GM23338 (cell line): ENCODE measurements around the gene TRAF1. TPM values are rescaled to one million over a fixed set of nuclear protein-coding genes. Genes with fewer than 3 reads are reported as not detected.

Source experiments
- ATAC-seq: fragments of 200-7000 bp; cut with Tn5 transposase; 3 replicates; pipeline ENCODE4 v1.9.1; 2020
- DNase-seq: peaks from one replicate; pipeline ENCODE4 v3.0.0-alpha.2; 2015; ENCODE audit warnings: low spot score
- H2AFZ ChIP-seq: fragments of 200-600 bp; sonication (generic); 2 replicates; pipeline ENCODE4 v1.8.0; 2016; ENCODE audit warnings: antibody characterized with exemption, mild to moderate bottlenecking, moderate library complexity
- H3F3A ChIP-seq: fragments of 200-600 bp; sonication (generic); replicated peaks from 2 replicates; pipeline ENCODE4 v1.8.0; 2017; ENCODE audit warnings: antibody characterized with exemption, mixed run types, low read depth
- H3K27ac ChIP-seq: fragments of 200-600 bp; sonication (generic); 2 replicates; pipeline ENCODE4 v1.6.1; 2016; ENCODE audit warnings: low read depth
- H3K27me3 ChIP-seq: fragments of 200-600 bp; sonication (generic); 2 replicates; pipeline ENCODE4 v1.8.0; 2016; ENCODE audit warnings: mild to moderate bottlenecking, mixed run types, moderate library complexity; ENCODE audit not compliant: insufficient read depth
- H3K36me3 ChIP-seq: fragments of 200-600 bp; sonication (generic); 2 replicates; pipeline ENCODE4 v1.8.0; 2016; ENCODE audit warnings: mild to moderate bottlenecking; ENCODE audit not compliant: insufficient read depth
- H3K4me1 ChIP-seq: fragments of 200-600 bp; sonication (generic); 2 replicates; pipeline ENCODE4 v1.8.0; 2016; ENCODE audit warnings: mild to moderate bottlenecking, moderate library complexity; ENCODE audit not compliant: insufficient read depth
- H3K4me2 ChIP-seq: fragments of 200-600 bp; sonication (generic); 2 replicates; pipeline ENCODE4 v1.7.1; 2017; ENCODE audit warnings: mixed run types
- H3K4me3 ChIP-seq: fragments of 200-600 bp; sonication (generic); 2 replicates; pipeline ENCODE4 v1.6.1; 2016; ENCODE audit warnings: mixed run types
- H3K79me2 ChIP-seq: fragments of 200-600 bp; sonication (generic); replicated peaks from 2 replicates; pipeline ENCODE4 v1.8.0; 2017; ENCODE audit warnings: mild to moderate bottlenecking; ENCODE audit not compliant: insufficient read depth
- H3K9me2 ChIP-seq: fragments of 200-600 bp; sonication (generic); 2 replicates; pipeline ENCODE4 v1.8.0; 2017; ENCODE audit not compliant: insufficient read depth
- H4K20me1 ChIP-seq: fragments of 200-600 bp; sonication (generic); replicated peaks from 2 replicates; pipeline ENCODE4 v1.8.0; 2017; ENCODE audit warnings: mild to moderate bottlenecking; ENCODE audit not compliant: insufficient read depth
- H3K27ac Mint-ChIP-seq: 2 replicates; pipeline ENCODE4 v1.8.0; 2020; ENCODE audit warnings: inconsistent platforms, mild to moderate bottlenecking, moderate library complexity, mixed read lengths
- H3K27me3 Mint-ChIP-seq: 3 replicates; pipeline ENCODE4 v1.8.0; 2022; ENCODE audit warnings: low read depth, mild to moderate bottlenecking, moderate library complexity, mixed read lengths, inconsistent platforms; ENCODE audit not compliant: insufficient read depth, poor library complexity
- H3K36me3 Mint-ChIP-seq: 3 replicates; pipeline ENCODE4 v1.8.0; 2021; ENCODE audit warnings: low read depth, mild to moderate bottlenecking, inconsistent platforms, moderate library complexity, mixed read lengths
- H3K4me1 Mint-ChIP-seq: 3 replicates; pipeline ENCODE4 v1.8.0; 2020; ENCODE audit warnings: mild to moderate bottlenecking, inconsistent platforms, mixed read lengths
- H3K4me3 Mint-ChIP-seq: 3 replicates; pipeline ENCODE4 v1.8.0; 2021; ENCODE audit warnings: moderate library complexity, mild to moderate bottlenecking, inconsistent platforms, mixed read lengths
- H3K9me3 Mint-ChIP-seq: 3 replicates; pipeline ENCODE4 v1.8.0; 2020; ENCODE audit warnings: moderate library complexity, mild to moderate bottlenecking, inconsistent platforms, mixed read lengths
- CREB1 ChIP-seq: fragments of 250-450 bp; sonication (Bioruptor Pico); IDR thresholded peaks from 2 replicates; pipeline ENCODE4 v1.5.0; 2020; ENCODE audit warnings: low read depth, mild to moderate bottlenecking, moderate library complexity
- EZH2 ChIP-seq: fragments of 200-600 bp; sonication (generic); IDR thresholded peaks from one replicate; pipeline ENCODE4 v1.8.0; 2017; ENCODE audit warnings: antibody characterized with exemption, mild to moderate bottlenecking, low read depth; ENCODE audit not compliant: unreplicated experiment
- EZH2phosphoT487 ChIP-seq: fragments of 200-600 bp; sonication (generic); IDR thresholded peaks from one replicate; pipeline ENCODE4 v1.8.1; 2018; ENCODE audit warnings: antibody characterized with exemption; ENCODE audit not compliant: unreplicated experiment
- JUNB ChIP-seq: IDR thresholded peaks from one replicate; pipeline ENCODE4 v1.6.1; 2016; ENCODE audit warnings: antibody characterized with exemption; ENCODE audit not compliant: unreplicated experiment
- NANOG ChIP-seq: IDR thresholded peaks from 2 replicates; pipeline ENCODE4 v1.6.1; 2016; ENCODE audit warnings: antibody characterized with exemption, borderline replicate concordance
- POLR2AphosphoS5 ChIP-seq: IDR thresholded peaks from 2 replicates; pipeline ENCODE4 v1.6.1; 2016; ENCODE audit warnings: antibody characterized with exemption, low read depth
- STAT1 ChIP-seq: IDR thresholded peaks from one replicate; pipeline ENCODE4 v1.6.1; 2016; ENCODE audit warnings: antibody characterized with exemption; ENCODE audit not compliant: unreplicated experiment
- ZNF114 ChIP-seq: fragments of 250-450 bp; sonication (Bioruptor Pico); IDR thresholded peaks from 2 replicates; pipeline ENCODE4 v1.5.0; 2020; ENCODE audit warnings: mild to moderate bottlenecking, moderate library complexity
- polyA plus RNA-seq: library from polyadenylated mRNA; unstranded; fragments of >200 nt; fragmentation: Nextera tagmentation; extraction: Ambion mirVana; gene quantifications from 2 replicates; pipeline ENCODE4 v1.2.1, GENCODE V29; 2016
- total RNA-seq: library from RNA; depleted of rRNA; stranded (reverse); fragments of >200 nt; shearing (Covaris generic); gene quantifications from 2 replicates; pipeline ENCODE4 v1.2.3, GENCODE V29; 2014
- TF ChIP-seq, protein P1 (sequence below): IDR thresholded peaks from one replicate; pipeline ENCODE4 v1.6.1; 2018; ENCODE audit warnings: antibody characterized with exemption; ENCODE audit not compliant: unreplicated experiment
- TF ChIP-seq, protein P2 (sequence below), 2 experiments: fragments of 200-600 bp in 1 of 2; sonication (generic) in 1 of 2; conservative IDR thresholded peaks; 2 replicates each; pipeline versions ENCODE4 v1.5.1 to v1.6.1; 2016 to 2017; ENCODE audit warnings: antibody characterized with exemption in 2 of 2, low read depth in 2 of 2, mild to moderate bottlenecking in 2 of 2, moderate library complexity in 1 of 2
- TF ChIP-seq, protein P3 (sequence below): IDR thresholded peaks from 2 replicates; pipeline ENCODE4 v1.6.1; 2016; ENCODE audit warnings: antibody characterized with exemption

The TRAF1 gene
- total and polyA plus RNA-seq, 2 experiments from 2014 or later = 0.39 to 1.4 TPM

DNA sequence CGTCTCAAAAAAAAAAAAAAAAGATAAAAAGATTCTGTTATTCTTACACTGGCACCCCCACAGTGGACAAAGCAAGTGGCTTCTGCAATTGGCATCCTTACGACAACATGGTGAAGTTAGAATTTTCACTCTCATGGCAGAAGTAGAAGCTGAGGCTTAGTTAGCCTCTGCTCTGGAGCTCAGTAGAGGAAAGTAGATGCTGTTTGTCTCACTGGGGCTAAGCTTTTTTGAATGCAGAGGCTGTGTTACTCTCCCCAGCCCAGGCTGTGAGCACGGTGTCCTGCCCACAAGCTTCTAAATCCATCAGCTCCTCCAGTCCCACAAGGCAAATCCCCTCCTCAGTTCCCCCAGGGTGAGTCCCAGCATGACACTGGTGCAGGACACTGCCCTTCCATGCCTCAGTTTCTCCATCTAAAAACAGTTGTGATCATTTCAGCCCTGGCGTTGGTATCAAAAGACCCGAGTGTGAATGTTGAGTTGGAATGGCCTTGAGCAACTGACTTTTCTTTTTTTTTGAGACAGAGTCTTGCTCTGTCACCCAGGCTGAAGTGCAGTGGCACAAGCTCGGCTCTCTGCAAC lies 27.0 kb downstream of the TRAF1 start (continued):
- TF ChIP-seq ZNF114 (CRISPR knock-in tag) (no peak), JUNB (no peak), EZH2 (no peak), EZH2phosphoT487 (no peak), NANOG (no peak), STAT1 (no peak), CREB1 (CRISPR knock-in tag) (no peak), POLR2AphosphoS5 (no peak)
- TF ChIP-seq, protein P1, sequence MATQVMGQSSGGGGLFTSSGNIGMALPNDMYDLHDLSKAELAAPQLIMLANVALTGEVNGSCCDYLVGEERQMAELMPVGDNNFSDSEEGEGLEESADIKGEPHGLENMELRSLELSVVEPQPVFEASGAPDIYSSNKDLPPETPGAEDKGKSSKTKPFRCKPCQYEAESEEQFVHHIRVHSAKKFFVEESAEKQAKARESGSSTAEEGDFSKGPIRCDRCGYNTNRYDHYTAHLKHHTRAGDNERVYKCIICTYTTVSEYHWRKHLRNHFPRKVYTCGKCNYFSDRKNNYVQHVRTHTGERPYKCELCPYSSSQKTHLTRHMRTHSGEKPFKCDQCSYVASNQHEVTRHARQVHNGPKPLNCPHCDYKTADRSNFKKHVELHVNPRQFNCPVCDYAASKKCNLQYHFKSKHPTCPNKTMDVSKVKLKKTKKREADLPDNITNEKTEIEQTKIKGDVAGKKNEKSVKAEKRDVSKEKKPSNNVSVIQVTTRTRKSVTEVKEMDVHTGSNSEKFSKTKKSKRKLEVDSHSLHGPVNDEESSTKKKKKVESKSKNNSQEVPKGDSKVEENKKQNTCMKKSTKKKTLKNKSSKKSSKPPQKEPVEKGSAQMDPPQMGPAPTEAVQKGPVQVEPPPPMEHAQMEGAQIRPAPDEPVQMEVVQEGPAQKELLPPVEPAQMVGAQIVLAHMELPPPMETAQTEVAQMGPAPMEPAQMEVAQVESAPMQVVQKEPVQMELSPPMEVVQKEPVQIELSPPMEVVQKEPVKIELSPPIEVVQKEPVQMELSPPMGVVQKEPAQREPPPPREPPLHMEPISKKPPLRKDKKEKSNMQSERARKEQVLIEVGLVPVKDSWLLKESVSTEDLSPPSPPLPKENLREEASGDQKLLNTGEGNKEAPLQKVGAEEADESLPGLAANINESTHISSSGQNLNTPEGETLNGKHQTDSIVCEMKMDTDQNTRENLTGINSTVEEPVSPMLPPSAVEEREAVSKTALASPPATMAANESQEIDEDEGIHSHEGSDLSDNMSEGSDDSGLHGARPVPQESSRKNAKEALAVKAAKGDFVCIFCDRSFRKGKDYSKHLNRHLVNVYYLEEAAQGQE = no peak
- TF ChIP-seq, protein P2, sequence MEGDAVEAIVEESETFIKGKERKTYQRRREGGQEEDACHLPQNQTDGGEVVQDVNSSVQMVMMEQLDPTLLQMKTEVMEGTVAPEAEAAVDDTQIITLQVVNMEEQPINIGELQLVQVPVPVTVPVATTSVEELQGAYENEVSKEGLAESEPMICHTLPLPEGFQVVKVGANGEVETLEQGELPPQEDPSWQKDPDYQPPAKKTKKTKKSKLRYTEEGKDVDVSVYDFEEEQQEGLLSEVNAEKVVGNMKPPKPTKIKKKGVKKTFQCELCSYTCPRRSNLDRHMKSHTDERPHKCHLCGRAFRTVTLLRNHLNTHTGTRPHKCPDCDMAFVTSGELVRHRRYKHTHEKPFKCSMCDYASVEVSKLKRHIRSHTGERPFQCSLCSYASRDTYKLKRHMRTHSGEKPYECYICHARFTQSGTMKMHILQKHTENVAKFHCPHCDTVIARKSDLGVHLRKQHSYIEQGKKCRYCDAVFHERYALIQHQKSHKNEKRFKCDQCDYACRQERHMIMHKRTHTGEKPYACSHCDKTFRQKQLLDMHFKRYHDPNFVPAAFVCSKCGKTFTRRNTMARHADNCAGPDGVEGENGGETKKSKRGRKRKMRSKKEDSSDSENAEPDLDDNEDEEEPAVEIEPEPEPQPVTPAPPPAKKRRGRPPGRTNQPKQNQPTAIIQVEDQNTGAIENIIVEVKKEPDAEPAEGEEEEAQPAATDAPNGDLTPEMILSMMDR (conservative IDR thresholded peaks at IDR 0.05; ENCODE audit: low read depth in 2 of 2) = no peak
- TF ChIP-seq, protein P3, sequence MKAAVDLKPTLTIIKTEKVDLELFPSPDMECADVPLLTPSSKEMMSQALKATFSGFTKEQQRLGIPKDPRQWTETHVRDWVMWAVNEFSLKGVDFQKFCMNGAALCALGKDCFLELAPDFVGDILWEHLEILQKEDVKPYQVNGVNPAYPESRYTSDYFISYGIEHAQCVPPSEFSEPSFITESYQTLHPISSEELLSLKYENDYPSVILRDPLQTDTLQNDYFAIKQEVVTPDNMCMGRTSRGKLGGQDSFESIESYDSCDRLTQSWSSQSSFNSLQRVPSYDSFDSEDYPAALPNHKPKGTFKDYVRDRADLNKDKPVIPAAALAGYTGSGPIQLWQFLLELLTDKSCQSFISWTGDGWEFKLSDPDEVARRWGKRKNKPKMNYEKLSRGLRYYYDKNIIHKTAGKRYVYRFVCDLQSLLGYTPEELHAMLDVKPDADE = no peak

DNA sequence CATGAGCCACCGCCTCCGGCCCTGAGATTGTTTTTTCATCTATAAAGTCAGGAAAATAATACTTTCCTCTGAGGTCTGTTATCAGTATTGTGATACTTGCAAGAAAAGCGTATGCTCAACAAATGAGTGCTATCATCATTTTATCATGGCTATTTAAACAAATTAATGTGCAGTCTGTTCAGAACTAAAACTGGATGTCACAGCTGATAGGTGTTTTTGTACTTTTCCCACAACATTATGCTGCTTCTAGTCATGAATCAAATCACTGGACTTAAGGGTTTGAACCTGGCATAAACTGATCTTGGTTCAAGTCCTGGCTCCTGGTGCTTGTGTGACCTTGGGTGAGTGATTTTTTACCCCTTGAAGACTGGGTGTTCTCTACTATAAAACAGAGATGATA lies 28.2 kb downstream of the TRAF1 start:
- H3K4me3 Mint-ChIP-seq = no peak overlapping the region
- ATAC-seq (no peak), DNase-seq (no peak)
- no peak overlapping the region for H3K27ac Mint-ChIP-seq
- H2AFZ ChIP-seq = no peak overlapping the region
- peaks cover 18% of the 10 kb centered on the region for H3K27me3 Mint-ChIP-seq
- H3K4me3 ChIP-seq = no peak overlapping the region
- no peaks in the 10 kb centered on the region for H4K20me1 ChIP-seq
- no peak overlapping the region for H3K27ac ChIP-seq
- H3K79me2 ChIP-seq = no peaks in the 10 kb centered on the region
- peaks cover 9% of the 10 kb centered on the region; the same call in 2 of the 3 replicates for H3K4me1 Mint-ChIP-seq
- H3K36me3 Mint-ChIP-seq = no peaks in the 10 kb centered on the region
- H3K4me2 ChIP-seq = no peak overlapping the region
- H3K9me3 Mint-ChIP-seq = no peaks in the 10 kb centered on the region
- H3K4me1 ChIP-seq = 0 out of 2 replicates have a peak, but pooled peaks cover 3% of the 10 kb centered on the region
- peaks cover 19% of the 10 kb centered on the region for H3K27me3 ChIP-seq
- no peaks in the 10 kb centered on the region for H3K36me3 ChIP-seq
- no peaks in the 10 kb centered on the region for H3K9me2 ChIP-seq
- H3F3A ChIP-seq = peaks cover 8% of the 10 kb centered on the region; the same call in 1 of the 2 replicates
- TF ChIP-seq, protein P3 = no peak
- TF ChIP-seq JUNB (no peak), CREB1 (CRISPR knock-in tag) (no peak), NANOG (no peak)
- TF ChIP-seq, protein P2 (conservative IDR thresholded peaks at IDR 0.05; ENCODE audit: low read depth in 2 of 2) = no peak
